Smooth muscle cell (in vitro differentiated cells): ENCODE results near the gene KDELR3. TPM values are rescaled to one million over a fixed set of nuclear protein-coding genes. Genes with fewer than 3 reads are reported as not detected.

Source experiments
- DNase-seq: peaks from one replicate; lab custom pipeline; 2025; ENCODE audit not compliant: unreplicated experiment; lab: John Stamatoyannopoulos, UW
- H2AFZ ChIP-seq: fragments of 200-600 bp; sonication (generic); 2 replicates; pipeline ENCODE4 v1.6.0; 2016; ENCODE audit warnings: antibody characterized with exemption, low read depth, mild to moderate bottlenecking
- H3F3A ChIP-seq: fragments of 200-600 bp; sonication (generic); 2 replicates; pipeline ENCODE4 v1.6.0; 2017; ENCODE audit warnings: antibody characterized with exemption, low read depth
- H3K27ac ChIP-seq: fragments of 200-600 bp; sonication (generic); 2 replicates; pipeline ENCODE4 v1.5.1; 2016; ENCODE audit warnings: low read depth, mild to moderate bottlenecking
- H3K27me3 ChIP-seq: fragments of 200-600 bp; sonication (generic); 2 replicates; pipeline ENCODE4 v1.6.1; 2016; ENCODE audit warnings: low read depth, mild to moderate bottlenecking
- H3K36me3 ChIP-seq: fragments of 200-600 bp; sonication (generic); 2 replicates; pipeline ENCODE4 v1.5.1; 2016; ENCODE audit warnings: low read depth
- H3K4me1 ChIP-seq: fragments of 200-600 bp; sonication (generic); 2 replicates; pipeline ENCODE4 v1.5.1; 2016; ENCODE audit warnings: low read depth
- H3K4me2 ChIP-seq: fragments of 200-600 bp; sonication (generic); 2 replicates; pipeline ENCODE4 v1.6.0; 2016; ENCODE audit warnings: mild to moderate bottlenecking
- H3K4me3 ChIP-seq: fragments of 200-600 bp; sonication (generic); 2 replicates; pipeline ENCODE4 v1.5.1; 2016; ENCODE audit warnings: mild to moderate bottlenecking
- H3K79me2 ChIP-seq: fragments of 200-600 bp; sonication (generic); 2 replicates; pipeline ENCODE4 v1.6.0; 2016; ENCODE audit warnings: low read depth, mild to moderate bottlenecking
- H3K9ac ChIP-seq: fragments of 200-600 bp; sonication (generic); 2 replicates; pipeline ENCODE4 v1.6.0; 2016; ENCODE audit warnings: low read depth
- H3K9me3 ChIP-seq: fragments of 200-600 bp; sonication (generic); replicated peaks from 2 replicates; pipeline ENCODE4 v1.5.1; 2016; ENCODE audit warnings: low read depth
- H4K20me1 ChIP-seq: fragments of 200-600 bp; sonication (generic); 2 replicates; pipeline ENCODE4 v1.6.0; 2016; ENCODE audit warnings: low read depth
- WGBS: methylation state at CpG from one replicate; pipeline ENCODE4 v1.1.7; 2016; ENCODE audit warnings: low lambda C conversion rate; 5-methylcytosine and 5-hydroxymethylcytosine counted together
- polyA plus RNA-seq: library from polyadenylated mRNA; unstranded; fragments of >200 nt; fragmentation: Nextera tagmentation; extraction: Ambion mirVana; gene quantifications from 2 replicates; pipeline ENCODE4 v1.2.1, GENCODE V29; 2016
- total RNA-seq: library from RNA; depleted of rRNA; stranded (reverse); fragments of >200 nt; gene quantifications from 2 replicates; pipeline ENCODE4 v1.2.3, GENCODE V29; 2014
- TF ChIP-seq, protein P1 (sequence below): fragments of 200-600 bp; sonication (generic); IDR thresholded peaks from 2 replicates; pipeline ENCODE4 v1.5.1; 2017; ENCODE audit warnings: borderline replicate concordance, mild to moderate bottlenecking, antibody characterized with exemption; ENCODE audit not compliant: insufficient read depth, poor library complexity, severe bottlenecking

Gene KDELR3
- total and polyA plus RNA-seq, 2 experiments from 2014 or later, result 163 to 252 TPM

DNA sequence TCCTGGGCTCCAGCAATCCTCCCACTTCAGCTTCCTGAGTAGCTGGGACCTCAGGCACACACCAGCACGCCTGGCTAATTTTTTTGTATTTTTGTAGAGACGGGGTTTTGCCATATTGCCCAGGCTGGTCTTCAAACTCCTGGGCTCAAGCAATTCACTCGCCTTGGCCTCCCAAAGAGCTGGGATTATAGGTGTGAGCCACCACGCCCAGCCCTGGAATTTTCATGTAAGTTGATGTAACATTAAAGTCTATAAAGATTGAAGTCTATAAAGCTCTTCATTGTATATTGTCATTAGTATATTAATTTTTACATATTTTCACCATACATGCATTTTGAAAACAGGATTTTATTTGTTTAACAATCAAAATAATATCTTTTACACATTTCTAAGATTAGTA lies 50.7 kb downstream of the KDELR3 start:
- H3K27me3 ChIP-seq, result no peaks in the 10 kb centered on the region
- H3F3A ChIP-seq, result no peaks in the 10 kb centered on the region
- H3K4me1 ChIP-seq, result no peaks in the 10 kb centered on the region
- no peak overlapping the region for H3K4me3 ChIP-seq
- H3K4me2 ChIP-seq, result no peak overlapping the region
- no peaks in the 10 kb centered on the region for H3K9me3 ChIP-seq
- no peaks in the 10 kb centered on the region for H3K36me3 ChIP-seq
- H3K79me2 ChIP-seq, result no peaks in the 10 kb centered on the region
- H3K9ac ChIP-seq, result no peak overlapping the region
- no peak overlapping the region for H2AFZ ChIP-seq
- TF ChIP-seq, protein P1, sequence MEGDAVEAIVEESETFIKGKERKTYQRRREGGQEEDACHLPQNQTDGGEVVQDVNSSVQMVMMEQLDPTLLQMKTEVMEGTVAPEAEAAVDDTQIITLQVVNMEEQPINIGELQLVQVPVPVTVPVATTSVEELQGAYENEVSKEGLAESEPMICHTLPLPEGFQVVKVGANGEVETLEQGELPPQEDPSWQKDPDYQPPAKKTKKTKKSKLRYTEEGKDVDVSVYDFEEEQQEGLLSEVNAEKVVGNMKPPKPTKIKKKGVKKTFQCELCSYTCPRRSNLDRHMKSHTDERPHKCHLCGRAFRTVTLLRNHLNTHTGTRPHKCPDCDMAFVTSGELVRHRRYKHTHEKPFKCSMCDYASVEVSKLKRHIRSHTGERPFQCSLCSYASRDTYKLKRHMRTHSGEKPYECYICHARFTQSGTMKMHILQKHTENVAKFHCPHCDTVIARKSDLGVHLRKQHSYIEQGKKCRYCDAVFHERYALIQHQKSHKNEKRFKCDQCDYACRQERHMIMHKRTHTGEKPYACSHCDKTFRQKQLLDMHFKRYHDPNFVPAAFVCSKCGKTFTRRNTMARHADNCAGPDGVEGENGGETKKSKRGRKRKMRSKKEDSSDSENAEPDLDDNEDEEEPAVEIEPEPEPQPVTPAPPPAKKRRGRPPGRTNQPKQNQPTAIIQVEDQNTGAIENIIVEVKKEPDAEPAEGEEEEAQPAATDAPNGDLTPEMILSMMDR, result no peak
- H4K20me1 ChIP-seq, result no peaks in the 10 kb centered on the region
- 96% methylated on average over 4 of the region's 4 CpGs for WGBS
- no peak overlapping the region for H3K27ac ChIP-seq
- no peak for DNase-seq

DNA sequence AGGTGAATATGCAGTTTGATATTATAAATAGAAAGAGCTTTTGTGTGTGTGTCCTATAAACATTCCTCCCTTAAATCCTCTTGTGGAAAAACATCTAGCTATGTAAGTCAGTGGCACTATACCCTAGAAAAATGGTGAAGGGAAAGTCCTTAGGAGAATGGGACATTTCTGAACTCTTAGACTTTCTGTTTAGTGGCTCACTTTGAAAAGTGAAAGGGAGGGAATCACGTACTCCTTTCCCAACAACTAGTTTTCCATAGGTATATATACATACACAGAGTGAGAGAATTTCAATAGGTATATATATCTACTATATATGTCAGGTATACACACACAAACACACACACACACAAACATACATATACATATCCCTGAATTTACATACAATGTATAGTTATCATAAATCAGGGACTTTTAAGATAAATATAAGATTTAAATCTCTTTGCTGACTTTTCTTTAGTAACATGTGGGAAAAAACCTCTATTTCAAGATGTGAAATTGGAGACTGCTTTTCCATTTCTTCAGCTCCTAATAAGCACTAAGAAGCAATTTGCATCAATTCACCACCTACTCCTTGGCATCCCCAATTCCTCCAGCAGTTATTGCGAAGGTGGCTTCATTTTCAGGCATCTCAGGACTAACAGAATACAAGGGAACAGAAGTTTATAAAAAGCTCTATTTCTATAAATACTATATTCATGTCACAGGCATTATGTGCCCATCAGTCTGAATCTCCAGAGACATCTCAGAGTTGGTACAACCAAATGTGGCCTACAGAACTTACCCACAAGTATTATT lies 51.8 kb downstream of the KDELR3 start:
- TF ChIP-seq, protein P1, result no peak
- Histone ChIP-seq H2AFZ (no peak overlapping the region), H3K9ac (no peak overlapping the region), H3K4me1 (no peaks in the 10 kb centered on the region), H3K36me3 (no peaks in the 10 kb centered on the region), H3K27me3 (no peaks in the 10 kb centered on the region), H3K4me3 (no peak overlapping the region), H3F3A (no peaks in the 10 kb centered on the region), H3K4me2 (no peak overlapping the region), H4K20me1 (no peaks in the 10 kb centered on the region), H3K79me2 (no peaks in the 10 kb centered on the region), H3K27ac (no peak overlapping the region), H3K9me3 (no peaks in the 10 kb centered on the region)
- DNase-seq, result no peak
- 100% methylated on average over 2 of the region's 2 CpGs for WGBS

DNA sequence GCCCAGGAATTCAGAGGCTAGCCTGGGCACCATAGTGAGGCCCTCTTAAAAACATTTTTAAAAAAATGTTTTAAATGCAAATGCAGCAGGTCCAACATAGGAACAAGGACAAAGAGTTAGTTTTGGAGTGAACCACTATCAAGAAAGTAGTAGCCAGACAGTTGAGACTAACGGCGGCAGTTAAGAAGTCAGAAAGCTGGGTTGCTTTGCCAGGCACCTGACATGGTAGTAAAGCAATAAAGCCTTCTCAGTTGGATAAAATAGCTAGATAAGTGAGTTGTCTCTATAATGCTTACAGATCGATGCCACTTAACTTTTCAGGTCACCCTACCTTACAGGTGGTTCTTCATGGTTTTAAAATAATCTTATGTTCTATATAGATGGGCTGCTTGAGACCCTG lies 55.1 kb downstream of the KDELR3 start:
- H3K4me1 ChIP-seq, result no peaks in the 10 kb centered on the region
- no peak overlapping the region for H3K9ac ChIP-seq
- no peak for DNase-seq
- no peak overlapping the region for H2AFZ ChIP-seq
- no peaks in the 10 kb centered on the region for H3F3A ChIP-seq
- H3K79me2 ChIP-seq, result no peaks in the 10 kb centered on the region
- no peaks in the 10 kb centered on the region for H3K36me3 ChIP-seq
- no peaks in the 10 kb centered on the region for H3K27me3 ChIP-seq
- no peak overlapping the region for H3K27ac ChIP-seq
- no peaks in the 10 kb centered on the region for H3K9me3 ChIP-seq
- no peak overlapping the region for H3K4me2 ChIP-seq
- no peak overlapping the region for H3K4me3 ChIP-seq
- WGBS, result 97% methylated on average over 3 of the region's 3 CpGs
- no peaks in the 10 kb centered on the region for H4K20me1 ChIP-seq
- TF ChIP-seq, protein P1, result no peak

DNA sequence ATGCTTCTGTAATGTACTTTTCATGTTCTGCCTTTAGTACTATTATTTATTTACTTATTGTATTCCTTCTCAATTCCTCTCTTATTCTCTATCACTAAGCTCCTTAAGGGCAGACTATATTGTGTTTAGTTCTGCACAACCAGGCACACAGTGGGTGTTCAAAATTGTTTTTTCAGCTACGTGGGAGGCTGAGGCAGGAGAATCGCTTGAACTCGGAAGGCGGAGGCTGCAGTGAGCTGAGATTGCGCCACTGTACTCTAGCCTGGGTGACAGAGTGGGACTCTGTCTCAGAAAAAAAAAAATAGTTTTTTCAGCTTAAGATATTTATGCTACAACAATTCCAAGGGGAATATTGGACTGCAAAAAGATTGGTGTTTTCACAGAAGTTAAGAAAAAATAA lies 55.6 kb downstream of the KDELR3 start:
- Histone ChIP-seq H3K27me3 (no peaks in the 10 kb centered on the region), H3K36me3 (no peaks in the 10 kb centered on the region), H4K20me1 (no peaks in the 10 kb centered on the region), H3K4me3 (no peak overlapping the region), H3K4me1 (no peaks in the 10 kb centered on the region), H3F3A (no peaks in the 10 kb centered on the region), H3K79me2 (no peaks in the 10 kb centered on the region), H3K27ac (no peak overlapping the region), H3K4me2 (no peak overlapping the region), H3K9ac (no peak overlapping the region), H2AFZ (no peak overlapping the region), H3K9me3 (no peaks in the 10 kb centered on the region)
- TF ChIP-seq, protein P1, result no peak
- 96% methylated on average over 5 of the region's 5 CpGs for WGBS
- DNase-seq, result no peak
